Left colon (tissue), 2 donors: Measurements from ENCODE around the gene IL20RB. TPM values are rescaled to one million over a fixed set of nuclear protein-coding genes. Genes with fewer than 3 reads are reported as not detected.
A peak's percentile ranks its signal among the peaks of the same experiment; 100 is the strongest.
"Not testable (repeated sequence)": the region's sequence is repeated elsewhere in the genome, so short reads cannot be mapped to it uniquely, and the experiment has no call there.

ENCODE experiments used
- ATAC-seq: fragments of 200-7000 bp; cut with Tn5 transposase; one replicate; pipeline ENCODE4 v1.9.1; 2020; ENCODE audit warnings: mild to moderate bottlenecking, moderate library complexity
- DNase-seq, 2 donors: peaks; one replicate each; pipeline ENCODE4 v3.0.0-alpha.2; 2020
- intact Hi-C, 2 donors: fragments of 100-400 bp; cut with DNase I in 1 of 2; cut with micrococcal nuclease in 1 of 2; formaldehyde crosslinking; loops; one replicate each; pipeline versions ENCODE4 v1.11.2 to v1.14.0; 2022; cut with DNase I, micrococcal nuclease
- total RNA-seq, 2 donors: library from RNA; stranded (reverse); fragmentation: NEBNext Ultra II Directional; extraction: Animal tissue kit (Norgen Biotek cat#: 25700); gene quantifications; one replicate each; pipeline ENCODE4 v1.2.1, GENCODE V29; 2021
- donor health status: DM: no; HTN: no; CAD: no.
- donor health status: DM: yes; HTN: yes; CAD: no.

Gene IL20RB
- total RNA-seq, 2 donors from 2014 or later: 0.89 to 1.3 TPM

- ATAC-seq (peak; percentile 98), DNase-seq (peak; percentile 83 to 90)
- intact Hi-C loops: loop anchor here (2.0 to 5.0 kb wide), 3 partner anchors 257 to 622 kb away; partner anchors contain the start of gene STAG1 (in 1 of the 2)
Measured at GRCh38 chr3:137013951-137014688, 56.3 kb downstream of the IL20RB start.

DNA sequence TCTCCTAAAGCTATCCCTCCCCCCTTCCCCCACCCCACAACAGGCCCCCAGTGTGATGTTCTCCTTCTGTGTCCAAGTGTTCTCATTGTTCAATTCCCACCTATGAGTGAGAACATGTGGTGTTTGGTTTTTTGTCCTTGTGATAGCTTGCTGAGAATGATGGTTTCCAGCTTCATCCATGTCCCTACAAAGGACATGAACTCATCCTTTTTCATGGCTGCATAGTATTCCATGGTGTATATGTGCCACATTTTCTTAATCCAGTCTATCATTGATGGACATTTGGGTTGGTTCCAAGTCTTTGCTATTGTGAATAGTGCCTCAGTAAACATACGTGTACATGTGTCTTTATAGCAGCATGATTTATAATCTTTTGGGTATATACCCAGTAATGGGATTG lies 59.5 kb downstream of the IL20RB start:
- ATAC-seq, intact Hi-C loops, DNase-seq: not testable (repeated sequence)

GRCh38 chr3:137020315-137020714 lies 62.5 kb downstream of the IL20RB start:
- DNase-seq (no peak), ATAC-seq (no peak)
- intact Hi-C loops: no loop called here

DNA sequence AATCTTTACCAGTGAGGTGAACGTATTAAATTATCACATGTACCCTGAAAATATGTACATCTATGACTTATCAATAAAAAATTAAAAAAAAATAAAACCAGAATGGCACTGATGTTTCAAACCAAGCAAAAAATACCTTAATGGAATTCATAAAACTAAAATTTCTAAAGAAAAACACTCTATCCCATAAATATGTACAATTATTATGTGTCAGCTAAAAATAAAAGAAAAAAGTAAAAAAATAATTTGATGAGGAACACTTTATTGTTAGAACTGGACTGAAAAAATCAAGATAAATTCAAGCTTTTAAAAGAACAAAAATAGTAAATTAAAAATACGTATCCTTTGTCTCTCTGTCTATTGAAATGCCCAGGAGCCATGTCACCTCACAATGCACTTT lies 63.1 kb downstream of the IL20RB start:
- no peak for DNase-seq
- intact Hi-C loops: no loop called here
- ATAC-seq: no peak

GRCh38 chr3:137024348-137024747 lies 66.6 kb downstream of the IL20RB start:
- intact Hi-C loops: no loop called here
- DNase-seq: no peak
- no peak for ATAC-seq

GRCh38 chr3:137026701-137027100 lies 68.9 kb downstream of the IL20RB start:
- intact Hi-C loops: no loop called here
- ATAC-seq (no peak), DNase-seq (no peak)

GRCh38 chr3:137032465-137033120 lies 74.8 kb downstream of the IL20RB start:
- ATAC-seq (peak; percentile 93), DNase-seq (peak; percentile 72 to 90)
- intact Hi-C loops: no loop called here

- intact Hi-C loops: no loop called here
- ATAC-seq (peak; percentile 41), DNase-seq (no peak)
Measured at GRCh38 chr3:137035631-137036030, 77.8 kb downstream of the IL20RB start.

DNA sequence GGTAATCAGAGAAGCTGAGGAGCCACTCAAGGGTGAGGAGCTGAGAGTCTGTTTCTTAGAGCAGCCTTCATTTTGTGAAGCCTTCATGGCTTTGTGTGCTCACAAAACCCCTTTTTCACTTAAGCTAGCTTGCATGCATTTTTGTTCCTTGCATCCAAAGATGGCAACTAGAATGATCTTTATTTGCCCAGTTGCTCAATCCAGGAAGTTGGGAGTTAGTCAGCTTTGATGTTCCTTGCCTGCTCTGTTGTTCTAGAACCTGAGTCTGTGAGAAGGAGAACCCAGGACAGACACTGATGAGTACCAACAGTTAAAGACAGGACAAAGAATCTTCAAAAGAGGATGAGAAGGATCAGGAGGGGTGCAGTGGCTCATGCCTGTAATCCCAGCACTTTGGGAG lies 81.8 kb downstream of the IL20RB start:
- intact Hi-C loops: no loop called here
- DNase-seq (no peak), ATAC-seq (no peak)

DNA sequence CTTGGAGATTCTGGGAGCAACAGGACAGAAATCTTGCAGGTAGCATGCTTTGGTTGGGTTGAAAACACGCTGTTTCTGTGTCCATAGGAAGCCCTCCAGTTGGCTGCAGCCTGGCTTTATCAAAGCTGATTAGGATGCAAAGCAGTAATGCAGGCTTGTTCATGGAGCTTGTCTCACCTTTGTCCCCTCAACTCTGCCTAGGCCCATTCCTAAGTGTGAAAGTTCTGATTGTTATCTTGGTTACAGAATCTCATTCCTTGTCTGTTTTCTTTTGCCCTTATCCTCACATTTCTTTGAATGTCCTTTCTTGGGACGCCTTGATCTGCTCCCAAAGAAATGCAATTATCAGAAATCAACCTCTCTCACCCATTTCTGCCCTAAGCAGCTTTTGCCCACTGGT lies 83.5 kb downstream of the IL20RB start:
- intact Hi-C loops: no loop called here
- DNase-seq (no peak), ATAC-seq (no peak)

DNA sequence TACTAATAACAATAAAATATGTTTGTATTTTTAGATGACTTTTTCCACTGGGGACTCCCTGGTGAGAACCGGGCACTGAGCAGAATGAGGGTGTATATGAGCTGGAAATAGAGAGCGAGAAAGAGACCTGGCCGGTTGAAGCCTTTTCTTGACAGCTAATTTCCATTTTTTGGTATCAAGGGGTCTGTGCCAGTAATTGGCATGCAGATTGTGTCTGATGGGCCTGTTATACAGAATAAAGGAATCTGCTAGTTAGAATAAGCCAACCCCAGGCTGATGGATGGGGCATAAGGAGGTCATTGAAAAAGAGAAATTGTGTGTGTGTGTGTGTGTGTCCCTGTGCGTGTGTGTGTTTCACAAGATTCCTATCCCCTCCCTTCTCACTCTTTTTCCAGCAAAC lies 83.9 kb downstream of the IL20RB start:
- DNase-seq (no peak), ATAC-seq (no peak)
- intact Hi-C loops: no loop called here

GRCh38 chr3:137046747-137047146 lies 89.0 kb downstream of the IL20RB start:
- intact Hi-C loops: no loop called here
- no peak for DNase-seq
- no peak for ATAC-seq

DNA sequence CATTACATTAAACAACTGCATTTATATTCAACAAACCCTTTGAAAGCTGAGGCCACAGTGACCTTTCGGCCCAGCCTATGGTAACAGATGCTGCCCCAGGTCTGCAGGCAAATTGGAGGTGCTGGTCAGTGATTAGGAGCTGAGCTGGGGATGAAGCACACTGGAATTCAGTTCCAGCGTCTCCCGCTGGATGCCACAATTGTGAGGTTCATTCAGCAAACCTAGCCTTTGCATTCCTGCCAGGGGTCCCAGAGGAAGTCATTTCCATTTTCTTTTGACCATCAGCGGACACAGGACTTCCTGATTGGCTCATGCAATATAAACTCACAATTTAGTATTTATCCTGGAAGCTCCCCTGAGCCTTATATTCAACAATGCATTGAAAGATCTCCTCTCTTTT lies 89.5 kb downstream of the IL20RB start:
- no peak for ATAC-seq
- no peak for DNase-seq
- intact Hi-C loops: no loop called here

DNA sequence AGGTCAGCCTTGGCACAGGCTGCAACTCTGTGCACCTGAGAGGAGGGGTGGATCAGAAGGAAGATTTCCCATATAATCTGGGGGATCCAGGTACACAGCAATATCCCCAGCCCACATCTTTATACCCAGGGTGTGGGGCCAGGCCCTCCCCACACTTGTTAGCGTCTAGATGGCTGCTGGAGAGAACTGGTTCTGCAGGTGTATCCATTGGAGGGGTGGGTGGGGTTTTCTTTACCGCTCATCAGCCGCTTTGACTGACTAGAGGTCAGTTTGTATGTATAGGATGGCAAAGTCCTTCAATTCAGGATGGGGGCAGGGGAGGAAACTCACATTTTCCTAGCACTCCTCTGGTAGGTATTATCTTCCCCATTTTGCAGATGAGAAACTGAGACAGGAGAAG lies 92.5 kb downstream of the IL20RB start:
- no peak for DNase-seq
- ATAC-seq: peak; percentile 85
- intact Hi-C loops: no loop called here

DNA sequence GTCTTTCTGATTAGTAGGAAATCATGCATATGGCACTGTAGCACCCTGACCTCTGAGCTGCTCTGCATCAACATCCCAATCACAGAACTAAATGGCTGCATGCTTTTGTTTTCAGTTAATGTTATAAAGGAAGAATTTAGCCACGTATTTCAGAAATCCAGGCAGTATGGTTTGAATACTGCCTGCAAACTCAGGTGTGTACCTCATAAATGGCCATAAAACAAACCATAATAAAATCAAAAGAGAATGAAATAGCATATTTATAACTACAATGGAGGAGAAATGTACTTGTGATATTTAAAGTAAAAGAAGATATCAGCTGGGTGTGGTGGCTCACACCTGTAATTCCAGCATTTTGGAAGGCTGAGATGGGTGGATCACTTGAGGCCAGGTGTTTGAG lies 94.5 kb downstream of the IL20RB start:
- DNase-seq: no peak
- ATAC-seq: peak; percentile 77
- intact Hi-C loops: no loop called here

Other genes starting within 250 kb of the IL20RB start
- 10 to 100 TPM; 41.7 to 56.2 TPM for gene STAG1, start 205.6 kb upstream of the IL20RB start, total RNA-seq
- gene SLC35G2, start 138.9 kb upstream of the IL20RB start, total RNA-seq: under 1 TPM; 0.84 to 0.98 TPM
- gene NCK1, start 95.8 kb upstream of the IL20RB start, total RNA-seq: 10 to 100 TPM; 51.5 to 58.2 TPM